D721Med (cell line): ENCODE measurements around the gene DIP2C.
"Not testable (repeated sequence)": the region's sequence is repeated elsewhere in the genome, so short reads cannot be mapped to it uniquely, and the experiment has no call there.

Experiments used
- DNase-seq: peaks from one replicate; pipeline ENCODE4 v3.0.0; 2011; ENCODE audit warnings: low spot score; ENCODE audit not compliant: insufficient read length
- FAIRE-seq: peaks from 2 replicates; lab custom pipeline; 2011; peaks lifted over from hg19 to GRCh38; lab: Jason Lieb, UNC
- CTCF ChIP-seq: IDR thresholded peaks from 2 replicates; pipeline ENCODE4 v1.5.1; 2012; ENCODE audit warnings: mild to moderate bottlenecking, control low read depth; ENCODE audit not compliant: insufficient read depth; ENCODE audit errors: missing control alignments

The DIP2C gene

GRCh38 chr10:597976-598375, 91.5 kb downstream of the DIP2C start:
- no peak for FAIRE-seq
- TF ChIP-seq CTCF, result no peak
- DNase-seq, result no peak

GRCh38 chr10:596725-597345, 92.6 kb downstream of the DIP2C start:
- FAIRE-seq (no peak), DNase-seq (no peak)
- TF ChIP-seq CTCF, result no peak

GRCh38 chr10:596131-596530, 93.3 kb downstream of the DIP2C start:
- FAIRE-seq, DNase-seq: not testable (repeated sequence)

GRCh38 chr10:595473-595872, 94.0 kb downstream of the DIP2C start:
- TF ChIP-seq CTCF, result no peak
- FAIRE-seq, result no peak
- no peak for DNase-seq

- FAIRE-seq (no peak), DNase-seq (no peak)
- TF ChIP-seq CTCF, result no peak
Measured at GRCh38 chr10:594584-595270, 94.7 kb downstream of the DIP2C start.

GRCh38 chr10:593901-594457, 95.5 kb downstream of the DIP2C start:
- TF ChIP-seq CTCF, result no peak
- DNase-seq (no peak), FAIRE-seq (no peak)

- FAIRE-seq, result no peak
- no peak for TF ChIP-seq CTCF
- no peak for DNase-seq
Measured at GRCh38 chr10:593421-593820, 96.0 kb downstream of the DIP2C start.
